Measurements from ENCODE around the gene HOXB5. TPM values are rescaled to one million over a fixed set of nuclear protein-coding genes. Genes with fewer than 3 reads are reported as not detected.

HOXB5 gene
- total RNA-seq, 1 donor from 2014 or later: not detected

DNA sequence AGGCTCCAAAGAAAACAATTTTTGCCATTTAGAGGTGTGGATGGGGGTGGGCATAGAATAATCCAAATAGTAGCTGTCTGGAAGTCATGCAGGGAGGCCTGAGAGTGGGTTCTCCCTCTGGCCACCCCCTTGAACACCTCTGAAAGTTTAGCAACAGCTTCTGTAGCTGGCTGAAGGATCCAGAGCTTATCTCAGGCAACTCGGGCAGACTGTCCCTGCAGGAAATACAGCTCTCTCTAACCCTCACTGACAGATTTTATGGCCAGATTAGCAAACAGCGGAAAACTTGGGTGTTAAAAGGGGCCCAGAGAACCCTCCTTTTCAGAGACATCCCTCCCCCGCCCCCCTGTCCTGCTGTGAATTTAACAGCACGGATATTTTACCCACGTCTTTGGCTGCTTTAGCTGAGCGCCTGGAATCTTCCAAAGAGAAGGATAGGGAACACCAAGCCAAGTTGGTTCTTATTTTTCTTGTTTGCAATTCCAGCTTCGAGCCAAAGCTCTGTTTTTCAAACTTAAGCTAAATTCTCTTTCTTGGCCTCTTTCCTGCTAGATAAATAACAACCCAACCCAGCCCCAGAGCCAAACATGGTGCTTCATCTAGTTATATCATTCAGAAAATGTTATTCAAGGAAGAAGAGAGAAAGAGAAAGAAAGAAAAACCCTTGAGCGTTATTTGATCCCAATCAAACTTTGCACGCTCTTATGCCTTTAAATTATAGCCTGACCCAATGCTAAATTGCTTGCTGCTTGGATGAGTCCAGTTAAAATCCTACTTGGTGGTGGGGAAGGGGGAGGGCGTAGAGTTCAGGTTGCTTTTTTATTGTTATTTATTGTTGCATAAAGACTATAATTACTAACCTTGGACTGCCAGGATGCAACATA, 46.4 kb downstream of the HOXB5 start:
- DNase-seq: peak; percentile 71

DNA sequence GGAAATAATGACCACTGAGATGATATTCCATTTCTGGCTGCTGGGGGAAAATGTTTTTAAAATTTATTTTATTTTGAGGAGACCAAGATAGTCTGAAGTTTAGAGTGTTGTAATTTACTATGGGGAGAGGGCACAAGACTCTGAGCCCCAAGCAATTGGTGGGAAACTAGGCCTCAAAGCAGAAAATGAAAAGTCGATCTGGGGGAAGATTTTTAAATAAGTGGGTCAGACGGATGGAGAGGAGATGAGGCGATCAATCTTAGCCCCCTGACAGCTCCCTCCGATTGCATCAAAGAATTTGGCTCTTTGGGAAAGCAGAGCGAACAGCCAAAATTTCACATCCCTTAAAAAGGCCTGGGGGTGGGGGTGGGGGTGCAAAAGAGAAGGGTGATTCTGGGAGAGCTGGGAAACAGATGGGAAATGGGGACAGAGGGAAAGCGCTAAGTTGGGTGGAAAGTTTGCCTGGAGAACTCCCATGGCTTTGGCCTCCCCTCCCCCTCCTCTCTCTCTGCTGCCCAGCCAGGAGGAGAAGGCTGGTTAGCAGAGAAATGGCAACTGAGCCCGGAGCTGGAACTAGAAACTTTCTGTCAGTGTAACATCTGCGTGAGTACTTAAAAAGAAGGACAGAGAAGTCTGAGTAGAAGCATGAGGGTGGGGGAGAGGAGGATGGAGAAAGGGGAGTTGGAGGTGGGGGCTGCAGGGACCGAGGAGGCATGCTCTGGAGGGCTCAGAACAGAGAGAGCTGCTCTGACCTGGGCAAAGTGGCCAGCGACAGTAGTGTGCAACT, 47.2 kb downstream of the HOXB5 start:
- peak; percentile 66 for DNase-seq

DNA sequence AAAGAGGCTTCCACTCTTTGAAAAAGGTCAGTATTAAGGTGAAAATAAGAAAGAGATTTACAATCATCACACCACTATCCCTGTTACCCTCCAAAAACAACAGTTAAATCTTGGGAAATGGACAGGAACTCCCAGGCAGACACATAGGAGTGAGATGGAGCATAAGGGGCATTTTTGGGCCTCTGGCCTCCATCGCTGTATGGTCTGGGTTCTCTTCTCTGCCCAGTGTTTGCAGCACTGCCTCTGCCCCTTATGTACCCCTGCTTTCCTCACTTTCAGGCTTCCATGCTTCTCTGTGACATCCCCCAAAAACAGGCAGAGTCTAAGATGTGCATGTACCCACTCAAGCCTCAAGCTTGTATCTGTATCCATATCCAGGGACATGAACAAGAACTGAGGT, 48.0 kb downstream of the HOXB5 start:
- DNase-seq: no peak

DNA sequence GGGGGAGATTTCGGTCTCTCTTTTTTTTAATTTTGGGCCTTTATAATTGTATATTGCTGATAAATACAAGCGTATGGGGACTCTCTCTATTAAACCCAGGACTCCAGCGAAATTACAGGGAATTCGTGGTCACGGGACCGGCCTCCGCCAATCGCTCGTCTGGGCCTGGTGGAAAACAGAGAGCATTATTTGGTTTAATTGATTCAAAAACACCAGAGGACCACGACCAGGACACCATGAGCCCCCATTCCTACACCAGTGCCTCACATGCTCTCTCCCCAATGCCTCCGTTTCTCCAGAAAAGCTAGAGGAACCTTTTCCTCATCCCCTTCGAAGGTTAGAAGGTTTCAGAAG, 48.6 kb downstream of the HOXB5 start, which contains the start of gene HOXB2:
Gene HOXB2, minus strand, starts transcription at position 88 of the 354 bp plus-strand sequence. CDS start 198 bp downstream, outside the sequence.
- DNase-seq: peak; percentile 72

DNA sequence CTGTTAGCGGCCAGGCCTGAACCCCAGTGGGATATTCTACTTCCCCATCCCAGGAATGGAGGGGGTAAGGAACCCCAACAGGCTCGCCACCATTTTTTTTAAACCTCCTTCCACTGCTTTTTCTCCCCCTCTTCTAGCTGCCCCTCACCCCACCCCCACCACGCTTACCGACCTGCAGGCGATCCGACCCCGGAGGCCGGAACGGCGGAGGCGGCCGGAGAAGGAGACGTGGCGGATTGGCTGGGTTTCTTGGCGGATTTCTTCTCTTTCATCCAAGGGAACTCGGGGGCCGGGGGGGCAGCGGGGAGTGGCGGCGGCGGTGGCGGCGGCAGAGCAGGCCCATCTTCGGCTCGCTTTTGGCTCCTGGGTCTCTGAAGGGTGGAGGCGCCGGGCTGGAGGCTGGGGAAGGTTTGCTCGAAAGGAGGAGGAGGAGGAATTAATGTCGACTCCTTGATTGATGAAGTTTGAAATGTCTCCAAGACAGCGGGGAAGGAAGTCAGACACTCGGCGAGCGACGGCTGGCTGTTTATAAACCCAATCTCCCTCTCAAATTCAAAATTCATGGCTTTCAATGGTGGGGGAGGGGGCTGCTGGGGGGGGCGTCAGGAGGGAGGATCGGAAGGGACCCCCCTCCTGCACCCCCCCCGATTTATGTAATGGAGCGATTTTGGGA, 49.1 kb downstream of the HOXB5 start:
- DNase-seq: peak; percentile 77

DNA sequence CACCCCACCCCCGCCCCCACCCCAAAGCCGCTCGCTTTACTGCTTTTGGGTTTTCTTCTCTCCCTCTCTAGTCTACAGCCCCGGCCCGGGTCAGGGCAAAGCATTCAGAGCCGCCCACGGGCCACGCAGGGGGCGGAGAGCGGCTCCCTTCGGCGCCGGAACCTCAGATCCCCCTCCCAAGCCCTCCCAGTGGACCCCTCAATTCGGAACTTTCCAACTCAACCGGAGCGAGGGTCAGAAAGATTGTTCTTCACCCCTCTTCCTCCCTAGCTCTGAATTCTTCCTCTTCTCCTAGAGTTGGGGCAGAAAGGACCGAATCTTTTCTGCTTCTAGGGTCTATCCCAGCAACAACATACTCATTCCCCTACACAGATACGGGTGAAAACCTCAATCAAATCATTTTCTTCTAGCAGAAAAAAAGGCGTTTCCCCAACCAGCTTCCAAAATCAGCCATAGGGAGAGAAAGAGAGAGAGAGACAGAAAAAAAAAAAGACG, 49.7 kb downstream of the HOXB5 start:
- DNase-seq: no peak

DNA sequence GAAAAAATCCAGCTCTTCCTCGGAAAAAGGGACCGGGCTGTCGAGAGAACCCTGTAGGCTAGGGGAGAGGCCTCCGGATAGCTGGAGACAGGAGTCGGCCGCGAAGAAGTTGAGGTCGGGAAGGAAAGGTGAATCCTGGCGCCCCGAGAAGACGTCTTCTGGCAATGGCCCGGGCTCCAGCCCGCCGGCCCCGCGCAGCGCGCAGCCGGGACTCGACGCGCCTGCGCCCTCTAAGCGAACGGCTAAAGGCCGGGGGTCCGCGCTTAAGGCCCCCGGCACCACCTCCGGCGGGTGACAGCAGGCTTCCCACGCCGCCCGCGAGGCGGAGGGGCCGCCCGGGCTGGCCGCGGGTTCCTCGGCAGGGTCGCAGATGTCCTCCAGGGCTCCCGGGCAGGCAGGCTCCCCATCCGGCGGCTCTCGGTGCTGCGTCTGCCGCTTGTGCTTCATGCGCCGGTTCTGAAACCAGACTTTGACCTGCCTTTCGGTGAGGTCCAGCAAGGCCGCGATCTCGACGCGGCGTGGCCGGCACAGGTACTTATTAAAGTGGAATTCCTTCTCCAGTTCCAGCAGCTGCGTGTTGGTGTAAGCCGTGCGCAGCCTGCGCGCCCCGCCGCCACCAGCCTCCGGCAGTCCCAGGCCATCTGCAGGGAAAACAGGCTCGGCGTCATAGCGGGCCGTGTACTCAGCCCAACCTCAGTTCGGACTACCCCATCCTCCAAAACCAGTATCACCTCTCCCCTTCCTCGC, 50.3 kb downstream of the HOXB5 start:
- DNase-seq: peak; percentile 66

DNA sequence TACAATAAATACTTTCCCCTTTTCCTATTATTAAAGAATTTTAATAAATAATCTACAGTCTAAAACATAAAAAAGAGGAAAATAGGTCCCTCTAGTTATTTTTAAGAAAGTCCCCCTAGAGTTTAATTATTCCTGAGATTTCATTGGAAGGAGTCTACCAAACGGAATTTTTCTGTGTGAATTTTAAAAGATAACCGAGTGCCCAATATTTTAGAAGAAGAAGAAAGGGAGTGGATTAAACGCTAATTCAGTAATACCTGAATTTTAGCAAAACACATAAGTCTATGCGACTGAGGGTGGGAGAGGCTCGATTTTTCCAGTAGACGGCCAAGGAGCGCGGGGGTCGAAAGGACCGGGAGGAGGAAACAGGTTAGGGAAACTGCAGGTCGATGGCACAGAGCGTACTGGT, 50.9 kb downstream of the HOXB5 start:
- no peak for DNase-seq

DNA sequence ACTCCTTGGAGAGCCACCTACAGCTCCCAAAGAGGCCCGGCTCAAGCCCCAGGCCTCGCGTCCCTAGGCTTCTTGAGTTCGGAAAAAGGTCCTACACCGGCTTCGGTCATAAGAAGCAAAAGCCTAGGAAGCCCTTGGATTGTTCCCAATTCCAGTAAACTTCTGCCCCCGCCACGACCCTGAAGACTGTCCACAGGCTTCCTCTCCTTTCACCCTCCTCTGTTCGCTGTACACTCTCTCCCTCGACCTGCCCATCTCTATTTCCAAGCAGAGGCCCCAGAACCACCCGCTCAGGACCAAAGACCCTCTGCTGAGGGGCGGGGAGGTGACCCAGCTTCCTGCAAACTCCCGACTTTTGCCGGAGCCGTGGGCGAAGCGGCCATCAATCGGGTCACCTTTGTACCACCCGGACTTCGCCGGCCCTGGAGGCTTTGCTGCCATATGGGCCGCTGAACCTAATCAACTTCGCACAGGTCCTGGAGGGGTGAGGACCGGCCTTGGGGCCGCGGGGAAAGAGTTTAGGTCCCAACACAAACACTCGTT, 51.4 kb downstream of the HOXB5 start:
- peak; percentile 50 for DNase-seq

DNA sequence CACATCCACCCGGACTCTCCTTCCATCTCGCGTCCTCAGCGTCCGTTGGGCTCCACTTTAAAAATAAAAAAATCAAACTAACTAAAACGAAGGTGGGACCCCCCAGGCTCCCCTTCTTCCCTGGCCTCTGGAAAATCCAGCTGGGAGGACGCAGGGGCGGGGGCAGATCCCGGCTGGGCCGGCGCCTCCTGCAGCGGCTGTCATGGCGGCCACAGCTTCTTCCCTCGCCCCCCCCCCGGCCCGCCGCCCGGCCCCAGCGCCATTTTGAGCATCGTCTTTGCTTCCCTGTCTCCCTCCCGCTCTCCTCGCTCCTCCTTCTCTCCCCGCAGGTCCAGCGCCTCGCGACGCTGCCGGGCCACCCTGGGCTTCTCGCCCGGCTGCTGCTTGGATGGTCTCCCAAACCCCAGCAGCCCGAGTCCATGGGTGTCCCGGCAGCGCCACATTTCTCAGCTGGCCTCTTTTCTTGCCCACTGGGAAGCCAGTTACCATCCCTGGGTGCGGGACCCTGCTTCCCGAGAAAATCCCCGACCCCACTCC, 51.9 kb downstream of the HOXB5 start:
- peak; percentile 85 for DNase-seq

Small RNAs within 50 kb of the gene (small RNA-seq; reads per million reads assigned to genes)
- gene MIR196A1 (ENCODE audit: low replicate concordance): not detected

Other genes starting within 250 kb of the HOXB5 start
- gene SKAP1, start 163.6 kb downstream of the HOXB5 start, total RNA-seq: 0.41 TPM
- gene HOXB1, start 62.8 kb downstream of the HOXB5 start, total RNA-seq: not detected
- gene HOXB2, start 48.7 kb downstream of the HOXB5 start, total RNA-seq: 4.1 TPM
- gene HOXB4, start 15.4 kb downstream of the HOXB5 start, total RNA-seq: 0.92 TPM
- gene HOXB3, start 3.5 kb downstream of the HOXB5 start, total RNA-seq: 3.4 TPM
- gene HOXB6, start 11.2 kb upstream of the HOXB5 start, total RNA-seq: not detected
- 0.51 TPM for gene HOXB7, start 17.2 kb upstream of the HOXB5 start, total RNA-seq
- not detected for gene HOXB8, start 21.5 kb upstream of the HOXB5 start, total RNA-seq
- not detected for gene HOXB9, start 32.6 kb upstream of the HOXB5 start, total RNA-seq
- gene PRAC1, start 128.7 kb upstream of the HOXB5 start, total RNA-seq: not detected
- not detected for gene PRAC2, start 129.4 kb upstream of the HOXB5 start, total RNA-seq
- not detected for gene HOXB13, start 135.0 kb upstream of the HOXB5 start, total RNA-seq
- not detected for gene TTLL6, start 223.4 kb upstream of the HOXB5 start, total RNA-seq
- gene CALCOCO2, start 237.3 kb upstream of the HOXB5 start, total RNA-seq: 63.4 TPM